NOMO-1 treated with DMSO at 0.1 percent for 48 hours (cell line): ENCODE results near the gene ZNF543.

ENCODE experiments used
- DNase-seq: peaks from one replicate; lab custom pipeline; 2025; ENCODE audit not compliant: unreplicated experiment; lab: John Stamatoyannopoulos, UW

ZNF543 gene

GRCh38 chr19:57377498-57378146 lies 57.4 kb downstream of the ZNF543 start:
- DNase-seq = no peak
